ENCODE data around the gene RDX. TPM values are rescaled to one million over a fixed set of nuclear protein-coding genes. Genes with fewer than 3 reads are reported as not detected.

The RDX gene
- total RNA-seq = 10 to 100 TPM; 47.9 to 56.2 TPM

DNA sequence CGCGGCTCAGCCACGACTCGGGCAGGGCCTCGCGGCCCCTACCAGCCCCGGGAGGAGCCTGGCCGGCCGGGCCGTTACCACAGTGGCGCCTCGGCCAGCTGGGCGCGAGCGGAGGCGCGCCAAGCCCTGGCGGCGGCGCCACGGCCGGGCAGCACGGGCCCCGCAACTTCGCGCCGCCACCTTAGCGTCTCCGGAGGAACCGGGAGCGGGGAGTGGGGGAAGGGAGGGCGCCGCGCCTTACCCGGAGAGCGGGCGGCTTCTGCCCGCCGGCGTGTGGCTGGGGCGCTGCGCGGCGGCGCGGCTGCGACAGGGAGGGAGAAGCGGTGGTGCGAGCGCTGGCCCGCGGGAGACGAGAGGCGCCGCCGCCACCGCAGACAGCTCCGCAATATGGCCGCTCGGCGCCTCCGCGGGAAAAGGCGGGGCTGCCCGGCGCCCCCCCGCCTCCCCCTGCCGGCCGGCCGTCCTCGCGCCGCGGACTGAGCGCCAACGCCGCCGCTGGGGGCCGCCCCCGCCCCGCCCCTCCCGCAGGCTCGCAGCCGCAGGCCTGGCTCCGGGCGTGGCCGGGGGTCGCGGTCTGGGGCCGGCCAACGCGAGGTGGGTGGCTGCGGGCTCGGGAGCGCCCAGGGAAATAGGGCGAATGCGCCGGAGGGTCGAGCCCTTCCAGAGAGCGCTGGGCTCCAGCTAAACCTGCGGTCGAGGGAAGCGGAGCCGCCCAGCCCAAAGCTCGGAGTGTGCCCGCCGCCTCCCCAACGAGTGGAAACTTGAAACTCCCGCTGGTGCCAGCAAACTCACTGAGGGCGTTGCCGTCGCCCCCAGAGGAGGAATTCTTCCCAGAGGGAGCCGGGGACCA, at the start of gene RDX:
TSS of gene RDX (minus strand) at position 389 of the 850 bp plus-strand sequence. CDS start 16,922 bp downstream, outside the sequence.
- Mint-ChIP-seq H3K27ac (peak within 1 kb of the TSS; percentile 78), H3K4me1 (ENCODE audit: low read depth) (peaks cover 41% of the 10 kb centered on the region), H3K9me3 (no peaks in the 10 kb centered on the region), H3K27me3 (no peaks in the 10 kb centered on the region), H3K36me3 (peaks cover 7% of the 10 kb centered on the region), H3K4me3 (peak within 1 kb of the TSS; percentile 85)
- intact Hi-C loops (cut with micrococcal nuclease) = loop anchor here (1.0 kb wide), 3 partner anchors 16 to 133 kb away; partner anchors contain the start of gene FDX1
- ChIA-PET CTCF (interaction anchor here (0.6 to 2.5 kb wide), 7 partner anchors 15 to 136 kb away, joined by 3 to 11 read pairs (median 4); no protein-coding TSS in a partner anchor), POLR2A (interaction anchor here (0.7 to 2.1 kb wide), 5 partner anchors 12 to 139 kb away, joined by 3 to 12 read pairs (median 4); no protein-coding TSS in a partner anchor)
- DNase-seq = peak; percentile 69

DNA sequence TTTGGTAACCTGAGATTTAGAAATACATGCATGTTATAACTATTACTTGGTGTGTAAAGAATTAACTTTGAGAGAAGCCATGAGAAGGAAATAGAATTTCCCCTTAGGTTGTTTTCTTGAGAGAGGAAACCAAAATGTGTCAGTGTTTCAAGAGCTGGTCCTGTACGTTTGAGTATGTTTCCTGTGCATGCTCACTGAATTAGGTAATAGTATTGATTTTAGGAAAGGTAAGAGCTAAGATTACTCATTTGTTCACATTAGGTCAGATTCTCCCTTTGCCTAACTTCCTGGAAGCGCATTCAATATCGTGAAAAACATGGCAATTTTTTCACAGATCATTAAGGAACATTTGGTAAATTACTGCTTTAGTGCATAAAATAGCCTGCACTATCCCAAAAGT, 49.3 kb upstream of the RDX start:
- DNase-seq = no peak
- intact Hi-C loops (cut with micrococcal nuclease) = loop anchor here (1.0 to 5.0 kb wide), 5 partner anchors 8 to 1032 kb away; partner anchors contain the start of genes POU2AF1 and ZC3H12C
- H3K9me3 Mint-ChIP-seq = peaks cover 6% of the 10 kb centered on the region
- peaks cover 59% of the 10 kb centered on the region for H3K4me1 Mint-ChIP-seq (ENCODE audit: low read depth)
- ChIA-PET POLR2A (interaction anchor here (0.7 to 1.4 kb wide), 4 partner anchors 17 to 100 kb away, joined by 3 to 9 read pairs (median 5); no protein-coding TSS in a partner anchor), CTCF (interaction anchor here (1.5 kb wide), 1 partner anchor 17 kb away, joined by 4 read pairs; no protein-coding TSS in a partner anchor)
- no peaks in the 10 kb centered on the region for H3K36me3 Mint-ChIP-seq
- no peaks in the 10 kb centered on the region for H3K27me3 Mint-ChIP-seq
- H3K4me3 Mint-ChIP-seq = no peak overlapping the region
- H3K27ac Mint-ChIP-seq = peak overlapping the region; percentile 94

DNA sequence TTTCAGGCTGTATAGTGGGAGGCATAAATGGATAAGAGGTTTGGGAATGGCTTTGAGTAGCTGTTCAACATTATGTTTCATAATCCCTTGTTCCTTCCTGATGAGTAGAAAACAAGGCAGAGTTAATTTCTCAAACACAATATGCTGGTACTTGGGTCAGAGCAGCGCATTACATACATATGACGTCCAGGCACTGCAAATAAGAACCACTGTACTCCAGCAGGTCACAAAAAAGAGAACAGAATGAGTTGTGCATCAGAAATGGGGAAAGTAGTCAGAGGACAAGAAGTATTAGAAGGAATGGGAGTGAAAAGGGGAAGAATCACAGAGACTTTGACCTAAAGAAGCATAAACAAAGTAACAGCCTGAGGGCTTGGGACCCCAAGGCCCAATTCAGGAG, 44.0 kb upstream of the RDX start:
- POLR2A ChIA-PET = no interaction called here
- no peak for DNase-seq
- CTCF ChIA-PET = interaction anchor here (0.9 kb wide), 1 partner anchor 68 kb away, joined by 3 read pairs; no protein-coding TSS in a partner anchor
- no peak overlapping the region for H3K27ac Mint-ChIP-seq
- H3K4me3 Mint-ChIP-seq = no peak overlapping the region
- peaks cover 7% of the 10 kb centered on the region for H3K36me3 Mint-ChIP-seq
- H3K9me3 Mint-ChIP-seq = peaks cover 6% of the 10 kb centered on the region
- H3K4me1 Mint-ChIP-seq (ENCODE audit: low read depth) = peaks cover 32% of the 10 kb centered on the region
- no peaks in the 10 kb centered on the region for H3K27me3 Mint-ChIP-seq
- intact Hi-C loops (cut with micrococcal nuclease) = no loop called here

DNA sequence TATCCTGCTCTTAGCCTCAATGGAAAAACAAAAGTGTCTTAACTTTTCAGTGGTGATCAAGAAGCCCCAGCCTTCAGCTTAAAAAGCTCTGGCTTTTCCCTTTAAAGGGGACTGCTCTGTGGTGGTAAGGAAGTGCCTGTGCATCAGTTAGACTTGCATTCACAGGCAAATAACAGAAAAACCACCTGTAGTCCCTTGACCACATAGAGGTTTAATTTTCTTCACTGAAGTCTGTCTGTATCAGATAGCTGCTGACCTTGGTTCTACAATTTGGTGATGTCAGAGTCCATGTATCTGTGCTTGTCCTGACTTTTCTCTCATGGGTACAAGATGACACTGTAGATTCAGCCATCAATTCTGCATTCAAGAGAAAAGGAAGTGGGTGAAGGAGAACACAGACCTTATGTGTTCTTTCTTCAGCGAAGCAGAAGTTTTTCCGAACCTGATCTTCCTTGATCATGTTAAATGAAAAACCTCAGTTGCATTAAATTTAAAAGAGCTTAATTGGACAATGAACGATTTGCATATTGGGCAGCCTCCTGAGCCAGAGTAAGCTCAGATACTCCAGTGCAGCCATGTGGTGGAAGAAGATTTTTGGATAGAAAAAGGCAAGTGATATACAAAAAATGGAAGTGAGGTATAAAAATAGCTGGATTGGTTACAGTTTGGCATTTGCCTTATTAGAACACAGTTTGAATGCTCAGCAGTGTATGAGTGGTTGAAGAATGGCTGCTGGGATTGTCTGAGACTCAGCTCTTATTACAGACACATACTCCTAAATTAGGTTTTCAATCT, 43.2 kb upstream of the RDX start:
- Mint-ChIP-seq H3K4me3 (no peak overlapping the region), H3K9me3 (peaks cover 4% of the 10 kb centered on the region), H3K36me3 (peaks cover 7% of the 10 kb centered on the region), H3K27me3 (no peaks in the 10 kb centered on the region), H3K27ac (no peak overlapping the region), H3K4me1 (ENCODE audit: low read depth) (peaks cover 28% of the 10 kb centered on the region)
- DNase-seq = no peak
- ChIA-PET CTCF (interaction anchor here (0.9 kb wide), 1 partner anchor 67 kb away, joined by 3 read pairs; no protein-coding TSS in a partner anchor), POLR2A (no interaction called here)
- intact Hi-C loops (cut with micrococcal nuclease) = no loop called here

DNA sequence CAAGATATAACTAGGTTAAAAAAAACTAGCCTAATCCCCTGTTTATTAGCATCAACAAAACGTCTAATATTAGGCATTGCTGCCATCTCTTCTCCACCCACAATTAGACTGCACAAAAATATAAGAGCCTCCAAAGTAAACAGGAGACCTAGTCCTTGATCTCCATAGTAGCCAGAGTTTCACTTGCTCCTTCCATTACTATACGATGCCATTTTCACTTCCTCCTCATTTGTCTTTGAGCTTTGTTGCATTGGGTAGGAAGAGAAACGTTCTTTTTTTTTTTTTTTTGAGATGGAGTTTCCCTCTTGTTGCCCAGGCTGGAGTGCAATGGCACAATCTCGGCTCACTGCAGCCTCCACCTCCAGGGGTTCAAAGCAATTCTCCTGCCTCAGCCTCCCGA, 42.3 kb upstream of the RDX start:
- H3K4me3 Mint-ChIP-seq = no peak overlapping the region
- ChIA-PET CTCF (no interaction called here), POLR2A (no interaction called here)
- peaks cover 7% of the 10 kb centered on the region for H3K36me3 Mint-ChIP-seq
- no peak overlapping the region for H3K27ac Mint-ChIP-seq
- no peak for DNase-seq
- H3K4me1 Mint-ChIP-seq (ENCODE audit: low read depth) = peaks cover 23% of the 10 kb centered on the region
- H3K9me3 Mint-ChIP-seq = no peaks in the 10 kb centered on the region
- no peaks in the 10 kb centered on the region for H3K27me3 Mint-ChIP-seq
- intact Hi-C loops (cut with micrococcal nuclease) = no loop called here

DNA sequence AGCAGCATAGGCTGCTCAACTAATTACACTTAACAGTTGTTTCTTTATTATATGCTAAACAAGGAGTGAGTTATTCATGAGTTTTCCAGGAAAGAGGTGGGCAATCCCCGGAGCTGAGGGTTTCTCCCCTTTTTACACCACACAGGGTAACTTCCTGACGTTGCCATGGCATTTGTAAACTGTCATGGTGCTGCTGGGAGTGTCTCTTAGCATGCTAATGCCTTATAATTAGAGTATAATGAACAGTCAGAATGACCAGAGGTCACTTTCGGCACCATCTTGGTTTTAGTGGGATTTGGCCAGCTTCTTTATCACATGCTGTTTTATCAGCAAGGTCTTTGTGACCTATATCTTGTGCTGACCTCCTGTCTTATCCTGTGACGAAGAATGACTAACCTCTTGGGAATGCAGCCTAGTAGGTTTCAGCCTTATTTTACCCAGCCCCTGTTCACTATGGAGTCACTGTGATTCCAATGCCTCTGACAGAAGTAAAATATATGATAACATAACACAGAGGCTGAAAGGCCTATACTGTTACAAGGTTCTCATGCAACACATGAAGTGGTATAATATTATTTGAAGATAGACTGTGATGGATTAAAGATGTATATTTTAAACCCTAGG, 41.3 kb upstream of the RDX start:
- H3K4me1 Mint-ChIP-seq (ENCODE audit: low read depth) = peaks cover 23% of the 10 kb centered on the region
- intact Hi-C loops (cut with micrococcal nuclease) = loop anchor here (1.0 kb wide), 3 partner anchors 8 to 12 kb away; no protein-coding TSS in a partner anchor
- no peak overlapping the region for H3K4me3 Mint-ChIP-seq
- H3K9me3 Mint-ChIP-seq = no peaks in the 10 kb centered on the region
- CTCF ChIA-PET = no interaction called here
- POLR2A ChIA-PET = interaction anchor here (0.8 to 1.0 kb wide), 2 partner anchors 9 to 12 kb away, joined by 5 read pairs; no protein-coding TSS in a partner anchor
- H3K27ac Mint-ChIP-seq = peak overlapping the region; percentile 45
- no peaks in the 10 kb centered on the region for H3K27me3 Mint-ChIP-seq
- peak; percentile 79 for DNase-seq
- H3K36me3 Mint-ChIP-seq = peaks cover 7% of the 10 kb centered on the region

DNA sequence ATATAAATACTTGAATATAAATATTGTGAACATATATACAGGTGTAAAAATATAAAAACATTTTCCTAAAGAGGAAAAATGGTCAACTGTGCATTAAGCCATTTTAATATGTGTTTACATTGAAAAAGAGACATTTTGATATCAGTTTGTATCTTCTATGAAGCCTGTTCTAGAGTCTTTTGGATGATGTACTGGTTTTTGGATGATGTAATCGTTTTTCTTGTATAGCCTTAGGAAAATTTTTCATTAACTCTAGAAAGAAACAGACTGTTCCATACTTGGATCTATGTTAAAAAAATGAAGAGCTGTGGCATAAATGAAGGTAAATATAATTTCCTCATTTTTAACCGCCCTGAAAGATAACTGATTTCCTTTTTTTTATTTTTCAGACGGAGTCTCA, 39.6 kb upstream of the RDX start:
- H3K9me3 Mint-ChIP-seq = no peaks in the 10 kb centered on the region
- intact Hi-C loops (cut with micrococcal nuclease) = no loop called here
- no peak for DNase-seq
- H3K4me1 Mint-ChIP-seq (ENCODE audit: low read depth) = peaks cover 23% of the 10 kb centered on the region
- POLR2A ChIA-PET = no interaction called here
- CTCF ChIA-PET = interaction anchor here (0.7 kb wide), 1 partner anchor 15 kb away, joined by 4 read pairs; no protein-coding TSS in a partner anchor
- H3K36me3 Mint-ChIP-seq = peaks cover 7% of the 10 kb centered on the region
- H3K27ac Mint-ChIP-seq = no peak overlapping the region
- H3K27me3 Mint-ChIP-seq = no peaks in the 10 kb centered on the region
- H3K4me3 Mint-ChIP-seq = no peak overlapping the region

DNA sequence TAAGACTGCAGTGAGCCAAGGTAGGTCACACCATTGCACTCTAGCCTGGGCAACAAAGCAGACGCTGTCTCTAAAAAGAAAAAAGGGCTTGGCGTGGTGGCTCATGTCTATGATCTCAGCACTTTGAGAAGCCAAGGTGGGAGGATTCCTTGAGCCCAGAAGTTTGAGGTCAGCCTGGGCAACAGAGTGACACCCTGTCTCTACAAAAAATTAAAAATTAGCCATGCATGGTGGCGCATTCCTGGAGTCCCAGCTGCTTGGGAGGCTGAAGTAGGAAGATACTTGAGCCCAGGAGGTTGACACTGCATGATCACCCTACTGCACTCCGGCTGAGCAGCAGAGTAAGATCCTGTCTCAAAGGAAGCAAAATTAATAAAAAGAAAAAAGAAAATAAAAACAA, 38.9 kb upstream of the RDX start:
- ChIA-PET POLR2A (interaction anchor here (0.6 kb wide), 1 partner anchor 14 kb away, joined by 3 read pairs; no protein-coding TSS in a partner anchor), CTCF (no interaction called here)
- H3K4me1 Mint-ChIP-seq (ENCODE audit: low read depth) = peaks cover 23% of the 10 kb centered on the region
- no peak overlapping the region for H3K4me3 Mint-ChIP-seq
- no peak overlapping the region for H3K27ac Mint-ChIP-seq
- intact Hi-C loops (cut with micrococcal nuclease) = no loop called here
- H3K36me3 Mint-ChIP-seq = peaks cover 7% of the 10 kb centered on the region
- DNase-seq = no peak
- no peaks in the 10 kb centered on the region for H3K9me3 Mint-ChIP-seq
- H3K27me3 Mint-ChIP-seq = no peaks in the 10 kb centered on the region

DNA sequence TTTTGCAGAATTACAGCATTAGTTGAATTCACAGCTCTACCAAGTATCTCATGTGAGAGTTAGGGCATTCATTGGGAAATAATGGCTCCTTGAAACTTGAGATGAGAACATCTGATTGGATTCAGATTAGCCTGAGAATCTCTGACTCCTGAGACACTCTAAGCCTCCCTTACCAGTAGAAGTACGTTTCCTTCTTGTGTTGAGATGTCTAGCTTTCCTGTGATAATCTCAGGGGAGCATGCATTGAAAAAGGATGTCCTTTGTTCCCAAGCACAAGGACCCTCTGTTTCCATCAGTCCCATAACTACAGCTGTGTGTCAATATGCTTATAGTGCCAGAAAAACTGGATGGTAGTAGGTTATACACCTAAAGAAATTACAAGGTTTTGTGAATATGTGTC, 35.2 kb upstream of the RDX start:
- Mint-ChIP-seq H3K9me3 (no peaks in the 10 kb centered on the region), H3K27me3 (no peaks in the 10 kb centered on the region), H3K27ac (no peak overlapping the region), H3K36me3 (peaks cover 4% of the 10 kb centered on the region), H3K4me3 (no peak overlapping the region), H3K4me1 (ENCODE audit: low read depth) (peaks cover 20% of the 10 kb centered on the region)
- ChIA-PET CTCF (no interaction called here), POLR2A (no interaction called here)
- intact Hi-C loops (cut with micrococcal nuclease) = no loop called here
- DNase-seq = no peak

DNA sequence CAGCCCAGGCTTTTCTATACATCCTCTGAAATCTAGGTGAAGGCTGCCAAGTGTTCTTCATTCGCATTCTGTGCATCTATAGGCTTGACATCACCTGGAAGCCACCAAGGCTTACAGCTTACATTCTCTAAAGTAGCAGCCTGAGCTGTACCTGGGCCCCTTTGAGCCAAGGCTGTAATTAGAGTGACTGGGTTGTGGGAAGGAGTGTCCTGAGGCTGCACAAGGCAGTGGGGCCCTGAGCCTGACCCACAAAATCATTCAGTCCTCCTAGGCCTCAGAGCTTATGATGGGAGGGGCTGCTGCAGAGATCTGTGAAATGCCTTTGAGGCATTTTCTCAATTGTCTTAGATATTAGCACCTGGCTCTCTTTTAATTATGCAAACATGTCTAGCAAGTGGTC, 33.0 kb upstream of the RDX start:
- no peak overlapping the region for H3K27ac Mint-ChIP-seq
- H3K36me3 Mint-ChIP-seq = peaks cover 4% of the 10 kb centered on the region
- POLR2A ChIA-PET = interaction anchor here (1.7 to 2.5 kb wide), 2 partner anchors 20 to 43 kb away, joined by 5 to 24 read pairs; no protein-coding TSS in a partner anchor
- CTCF ChIA-PET = interaction anchor here (1.3 kb wide), 1 partner anchor 100 kb away, joined by 3 read pairs; the partner anchor contains the start of gene FDX1
- intact Hi-C loops (cut with micrococcal nuclease) = loop anchor here (2.0 kb wide), 1 partner anchor 17 kb away; no protein-coding TSS in a partner anchor
- H3K9me3 Mint-ChIP-seq = no peaks in the 10 kb centered on the region
- peak overlapping the region; percentile 91 for H3K4me3 Mint-ChIP-seq
- no peaks in the 10 kb centered on the region for H3K27me3 Mint-ChIP-seq
- H3K4me1 Mint-ChIP-seq (ENCODE audit: low read depth) = peaks cover 20% of the 10 kb centered on the region
- DNase-seq = no peak

DNA sequence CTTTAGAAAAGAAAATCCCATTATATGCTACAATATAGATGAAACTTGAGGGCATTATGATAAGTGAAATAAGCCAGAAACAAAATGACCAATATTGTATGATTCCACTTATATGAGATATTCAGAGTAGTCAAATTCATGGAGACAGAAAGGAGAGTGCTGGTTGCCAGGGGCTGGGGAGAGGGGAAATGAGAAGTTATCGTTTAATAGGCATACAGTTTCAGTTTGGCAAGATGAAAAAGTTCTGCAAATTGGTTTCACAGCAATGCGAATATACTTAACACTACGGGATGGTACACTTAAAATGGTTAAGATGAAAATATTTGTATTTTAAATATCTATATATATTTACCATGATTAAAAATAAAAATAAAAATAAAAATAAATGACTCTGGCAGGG, 31.1 kb upstream of the RDX start:
- H3K9me3 Mint-ChIP-seq = no peaks in the 10 kb centered on the region
- ChIA-PET CTCF (interaction anchor here (1.2 kb wide), 2 partner anchors 15 to 21 kb away, joined by 3 to 4 read pairs; no protein-coding TSS in a partner anchor), POLR2A (interaction anchor here (1.2 to 1.3 kb wide), 2 partner anchors 10 to 15 kb away, joined by 3 to 5 read pairs; no protein-coding TSS in a partner anchor)
- peaks cover 20% of the 10 kb centered on the region for H3K4me1 Mint-ChIP-seq (ENCODE audit: low read depth)
- peaks cover 4% of the 10 kb centered on the region for H3K36me3 Mint-ChIP-seq
- H3K4me3 Mint-ChIP-seq = peak overlapping the region; percentile 91
- DNase-seq = no peak
- intact Hi-C loops (cut with micrococcal nuclease) = no loop called here
- H3K27me3 Mint-ChIP-seq = no peaks in the 10 kb centered on the region
- peak overlapping the region; percentile 84 for H3K27ac Mint-ChIP-seq
